ENCODE data around the gene FAM210A.

GRCh38 chr18:13758622-13759021, 32.3 kb upstream of the FAM210A start:
- TF ChIP-seq, protein P1, sequence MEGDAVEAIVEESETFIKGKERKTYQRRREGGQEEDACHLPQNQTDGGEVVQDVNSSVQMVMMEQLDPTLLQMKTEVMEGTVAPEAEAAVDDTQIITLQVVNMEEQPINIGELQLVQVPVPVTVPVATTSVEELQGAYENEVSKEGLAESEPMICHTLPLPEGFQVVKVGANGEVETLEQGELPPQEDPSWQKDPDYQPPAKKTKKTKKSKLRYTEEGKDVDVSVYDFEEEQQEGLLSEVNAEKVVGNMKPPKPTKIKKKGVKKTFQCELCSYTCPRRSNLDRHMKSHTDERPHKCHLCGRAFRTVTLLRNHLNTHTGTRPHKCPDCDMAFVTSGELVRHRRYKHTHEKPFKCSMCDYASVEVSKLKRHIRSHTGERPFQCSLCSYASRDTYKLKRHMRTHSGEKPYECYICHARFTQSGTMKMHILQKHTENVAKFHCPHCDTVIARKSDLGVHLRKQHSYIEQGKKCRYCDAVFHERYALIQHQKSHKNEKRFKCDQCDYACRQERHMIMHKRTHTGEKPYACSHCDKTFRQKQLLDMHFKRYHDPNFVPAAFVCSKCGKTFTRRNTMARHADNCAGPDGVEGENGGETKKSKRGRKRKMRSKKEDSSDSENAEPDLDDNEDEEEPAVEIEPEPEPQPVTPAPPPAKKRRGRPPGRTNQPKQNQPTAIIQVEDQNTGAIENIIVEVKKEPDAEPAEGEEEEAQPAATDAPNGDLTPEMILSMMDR (IDR thresholded peaks at IDR 0.05) = no peak
- TF ChIP-seq POLR2AphosphoS5 (IDR thresholded peaks at IDR 0.05; ENCODE audit: low read depth, low read length) (no peak), TCF7L2 (IDR thresholded peaks at IDR 0.05; ENCODE audit: low read depth, low read length) (no peak)
